GM15510 (cell line): ENCODE data around the gene TBX4.

ENCODE experiments used
- POLR2A ChIP-seq: IDR thresholded peaks from 3 replicates; pipeline ENCODE4 v1.6.1; 2011; ENCODE audit warnings: borderline replicate concordance; ENCODE audit not compliant: insufficient read length; ENCODE audit errors: extremely low read depth

TBX4 gene

DNA sequence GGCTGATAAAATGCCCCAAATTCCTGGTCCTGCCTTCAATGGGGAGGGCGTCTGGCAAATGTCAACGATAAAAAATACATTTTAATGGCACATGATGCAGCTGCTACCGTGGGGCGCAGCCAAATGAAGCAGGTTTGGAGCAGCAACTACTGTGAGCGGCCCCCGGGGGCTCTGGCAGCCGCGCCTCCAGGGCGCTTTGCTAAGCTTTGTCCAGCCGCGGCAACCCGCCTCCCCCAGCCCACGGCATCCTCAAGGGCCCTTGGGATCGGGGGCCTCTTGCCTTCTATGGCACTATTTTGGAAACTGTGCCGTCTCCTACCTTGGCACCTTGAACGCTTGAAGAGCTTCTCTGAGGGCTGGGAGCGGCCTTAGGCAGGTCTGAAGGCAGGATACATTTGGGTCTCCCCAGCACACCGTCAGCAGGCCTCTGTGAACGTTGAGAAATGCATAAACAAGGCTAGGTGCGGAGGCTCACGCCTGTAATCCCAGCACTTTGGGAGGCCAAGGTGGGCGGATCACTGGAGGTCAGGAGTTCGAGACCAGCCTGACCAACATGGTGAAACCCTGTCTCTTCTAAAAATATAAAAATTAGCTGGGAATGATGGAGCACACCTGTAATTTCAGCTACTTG, 25.1 kb downstream of the TBX4 start:
- no peak for TF ChIP-seq POLR2A

DNA sequence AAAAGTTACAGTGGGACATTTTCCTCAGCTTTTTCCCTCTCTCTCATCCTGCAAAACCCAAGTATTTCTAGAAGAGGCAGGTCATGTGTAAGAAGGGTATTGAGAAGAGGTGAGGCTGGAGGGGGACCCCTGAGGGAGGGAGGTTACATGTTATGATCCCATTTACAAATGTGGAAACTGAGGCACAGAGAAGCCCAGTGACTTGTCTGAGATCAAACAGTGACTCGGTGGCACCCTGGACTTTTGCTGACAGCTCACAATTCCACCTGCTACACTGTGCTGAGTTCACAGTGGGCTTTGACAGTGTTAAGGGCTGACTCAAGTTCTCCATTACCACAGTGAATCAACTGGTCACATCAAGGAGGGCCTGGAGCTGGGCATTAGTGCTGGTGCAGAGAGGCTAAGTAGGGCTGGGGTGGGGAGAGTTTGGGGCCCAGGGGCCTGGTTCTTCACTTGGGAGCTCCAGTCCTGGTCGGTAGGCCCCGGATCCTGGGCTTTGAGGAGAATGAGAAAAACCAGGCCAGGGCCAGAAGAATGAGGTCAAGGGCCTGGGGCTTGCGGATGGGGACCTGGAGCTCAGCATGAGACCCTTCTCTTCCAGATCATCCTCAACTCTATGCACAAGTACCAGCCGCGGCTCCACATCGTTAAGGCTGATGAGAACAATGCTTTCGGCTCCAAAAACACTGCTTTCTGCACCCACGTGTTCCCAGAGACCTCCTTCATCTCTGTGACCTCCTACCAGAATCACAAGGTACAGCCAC, 26.0 kb downstream of the TBX4 start:
- TF ChIP-seq POLR2A, result no peak

DNA sequence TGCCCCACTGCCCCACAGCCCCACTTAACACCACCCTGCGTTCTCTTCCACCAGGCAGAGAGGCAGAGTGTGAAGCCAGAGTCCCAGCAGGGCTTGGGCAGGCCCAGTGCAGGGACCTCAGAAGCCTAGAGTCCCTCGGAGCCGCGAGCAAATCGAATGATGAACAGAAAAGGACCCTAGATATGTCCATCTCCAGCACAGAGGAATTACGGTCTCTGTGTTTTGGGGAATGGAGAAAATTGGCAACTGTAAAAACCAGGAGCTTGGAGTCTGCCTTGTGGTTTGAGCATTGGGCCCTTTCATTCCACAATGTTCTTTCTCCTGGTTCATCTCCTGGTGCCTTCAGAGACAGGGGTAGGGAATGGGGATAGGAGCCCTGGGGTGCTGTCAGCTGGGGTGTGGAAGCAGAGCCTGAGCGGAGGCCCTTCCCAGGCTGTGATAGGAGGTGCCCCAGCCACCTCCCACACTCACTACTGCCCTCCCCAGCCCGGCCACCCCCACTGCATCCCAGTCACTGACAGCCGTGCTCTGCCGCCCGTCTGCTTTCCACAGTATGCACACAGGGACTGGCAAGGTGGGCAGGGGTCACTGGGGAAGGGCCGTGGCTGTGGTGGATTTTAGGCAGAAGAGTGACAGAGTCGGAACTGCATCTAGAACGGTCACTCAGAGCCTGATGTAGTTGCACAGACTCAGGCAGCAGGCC, 26.7 kb downstream of the TBX4 start:
- no peak for TF ChIP-seq POLR2A

DNA sequence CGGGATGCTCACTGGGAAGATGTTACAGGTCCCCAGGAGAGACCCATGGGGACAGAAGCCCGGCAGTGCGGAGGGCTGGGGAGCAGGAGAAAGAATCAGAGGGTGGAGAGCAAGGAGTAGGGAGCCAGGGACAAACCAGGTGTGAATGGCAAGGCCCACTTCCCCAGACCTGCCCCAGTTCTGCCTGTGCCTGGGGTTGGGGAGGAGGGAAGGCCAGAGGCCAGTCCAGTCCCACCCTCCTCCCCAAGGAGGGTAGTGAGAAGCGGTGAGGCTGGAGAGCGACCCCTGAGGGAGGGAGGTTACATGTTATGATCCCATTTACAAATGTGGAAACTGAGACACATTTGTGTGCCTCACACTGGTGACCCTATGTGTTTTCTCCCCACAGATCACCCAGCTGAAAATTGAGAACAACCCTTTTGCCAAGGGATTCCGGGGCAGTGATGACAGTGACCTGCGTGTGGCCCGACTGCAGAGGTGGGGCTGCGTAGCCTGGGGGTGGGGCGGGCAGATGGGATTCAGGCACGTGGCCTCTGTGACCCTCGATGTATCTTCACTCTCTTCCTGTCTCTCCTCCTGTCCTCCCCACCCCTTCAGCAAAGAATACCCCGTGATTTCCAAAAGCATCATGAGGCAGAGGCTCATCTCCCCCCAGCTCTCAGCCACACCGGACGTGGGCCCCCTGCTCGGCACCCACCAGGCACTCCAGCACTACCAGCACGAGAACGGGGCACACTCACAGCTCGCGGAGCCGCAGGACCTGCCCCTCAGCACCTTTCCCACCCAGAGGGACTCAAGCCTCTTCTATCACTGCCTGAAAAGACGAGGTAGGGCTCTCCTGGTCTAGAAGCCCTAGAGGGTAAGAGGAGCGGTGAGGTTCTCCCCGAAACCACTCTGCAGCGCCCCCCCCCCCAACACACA, 27.5 kb downstream of the TBX4 start:
- TF ChIP-seq POLR2A, result no peak

DNA sequence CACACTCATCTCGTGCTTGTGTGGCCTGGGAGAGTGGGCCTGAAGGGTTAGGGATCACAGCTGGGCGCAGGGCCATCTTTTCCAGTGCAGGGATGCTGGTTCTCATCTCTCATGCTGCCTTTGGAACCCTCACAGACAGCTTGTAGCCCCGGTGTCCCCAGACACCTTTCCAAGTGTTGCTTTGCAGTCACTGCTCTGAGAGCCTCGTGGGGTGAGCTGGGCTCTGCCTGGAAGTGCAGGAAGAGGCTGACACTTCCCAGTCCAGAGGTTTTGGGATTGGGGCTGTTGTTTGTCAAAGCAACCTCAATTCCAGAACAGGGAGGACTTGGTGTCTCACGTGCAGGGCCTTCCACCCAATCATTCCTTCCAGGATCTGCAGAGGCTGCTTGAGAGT, 28.2 kb downstream of the TBX4 start:
- no peak for TF ChIP-seq POLR2A

DNA sequence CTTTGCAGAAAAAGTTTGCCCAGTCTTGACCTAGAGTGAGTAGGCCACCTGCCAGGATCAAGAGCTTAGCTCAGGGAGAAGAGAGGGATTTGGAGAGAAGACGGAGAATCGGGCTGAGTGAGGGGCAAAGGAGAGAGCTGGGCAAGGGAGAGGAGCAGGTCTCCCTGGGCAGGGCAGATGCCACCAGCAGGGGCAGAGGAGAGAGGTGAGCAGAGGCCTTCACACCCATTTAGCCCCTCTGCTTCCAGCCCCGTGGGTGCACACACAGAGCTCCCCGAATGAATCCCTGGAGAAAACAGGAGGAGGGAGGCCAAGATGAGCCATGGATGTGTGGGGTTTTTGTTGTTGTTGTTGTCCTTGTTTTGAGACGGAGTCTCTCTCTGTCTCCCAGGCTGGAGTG, 29.2 kb downstream of the TBX4 start:
- no peak for TF ChIP-seq POLR2A

DNA sequence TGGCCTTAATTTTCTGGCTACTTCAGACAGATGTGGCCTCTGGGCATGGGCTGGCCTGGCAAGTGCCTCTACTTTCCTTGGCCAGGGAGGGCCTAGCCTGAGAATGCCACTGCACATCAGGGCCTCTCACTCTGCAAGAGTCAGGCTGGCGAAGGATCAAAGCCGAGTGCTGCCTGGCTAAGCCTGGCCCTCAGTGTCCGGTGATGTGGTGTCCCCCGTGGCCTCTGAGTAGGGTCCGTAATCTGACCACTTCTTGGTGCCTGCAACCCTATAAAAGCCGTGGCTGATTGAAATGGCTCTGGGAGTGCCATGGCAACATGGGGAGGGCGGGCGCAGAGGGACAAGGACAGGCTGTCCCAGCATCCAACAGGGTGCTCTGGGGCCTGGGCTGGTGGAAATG, 30.2 kb downstream of the TBX4 start:
- no peak for TF ChIP-seq POLR2A

DNA sequence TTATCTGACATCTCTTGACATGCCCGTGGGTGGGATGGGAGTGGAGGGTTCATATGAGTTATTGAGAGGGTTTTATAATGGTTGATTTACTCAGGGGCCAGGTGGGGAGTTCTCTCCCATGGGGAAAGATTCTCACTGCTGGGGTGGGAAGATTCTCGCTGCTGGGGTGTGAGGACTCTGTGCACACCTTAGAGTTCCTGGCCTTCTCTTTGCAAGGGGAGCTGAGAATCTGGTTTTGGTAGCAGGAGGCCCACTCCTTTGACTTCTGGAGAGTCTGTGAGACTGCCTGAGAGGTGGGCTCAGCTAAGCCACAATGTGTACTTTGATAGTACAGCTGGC, 31.5 kb downstream of the TBX4 start:
- no peak for TF ChIP-seq POLR2A

DNA sequence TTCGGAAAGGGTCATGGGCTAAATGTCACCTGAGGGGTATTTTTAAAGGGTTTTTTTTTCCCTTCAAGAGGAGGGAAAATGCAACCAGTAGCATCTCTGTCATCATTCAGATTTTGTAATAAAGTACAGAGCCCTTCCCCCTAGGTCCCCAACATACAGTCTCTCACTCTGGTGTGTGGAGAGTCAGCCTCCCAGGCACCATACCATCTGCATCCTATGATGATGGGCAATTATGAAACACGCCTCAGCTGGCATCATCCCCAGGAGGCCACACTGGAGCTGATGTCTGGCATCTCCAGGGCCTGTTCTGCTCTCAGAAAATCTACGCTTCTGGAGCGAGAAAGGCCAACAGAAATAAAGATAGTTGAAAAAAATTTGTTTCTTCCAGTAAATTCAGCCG, 32.0 kb downstream of the TBX4 start:
- TF ChIP-seq POLR2A, result no peak

DNA sequence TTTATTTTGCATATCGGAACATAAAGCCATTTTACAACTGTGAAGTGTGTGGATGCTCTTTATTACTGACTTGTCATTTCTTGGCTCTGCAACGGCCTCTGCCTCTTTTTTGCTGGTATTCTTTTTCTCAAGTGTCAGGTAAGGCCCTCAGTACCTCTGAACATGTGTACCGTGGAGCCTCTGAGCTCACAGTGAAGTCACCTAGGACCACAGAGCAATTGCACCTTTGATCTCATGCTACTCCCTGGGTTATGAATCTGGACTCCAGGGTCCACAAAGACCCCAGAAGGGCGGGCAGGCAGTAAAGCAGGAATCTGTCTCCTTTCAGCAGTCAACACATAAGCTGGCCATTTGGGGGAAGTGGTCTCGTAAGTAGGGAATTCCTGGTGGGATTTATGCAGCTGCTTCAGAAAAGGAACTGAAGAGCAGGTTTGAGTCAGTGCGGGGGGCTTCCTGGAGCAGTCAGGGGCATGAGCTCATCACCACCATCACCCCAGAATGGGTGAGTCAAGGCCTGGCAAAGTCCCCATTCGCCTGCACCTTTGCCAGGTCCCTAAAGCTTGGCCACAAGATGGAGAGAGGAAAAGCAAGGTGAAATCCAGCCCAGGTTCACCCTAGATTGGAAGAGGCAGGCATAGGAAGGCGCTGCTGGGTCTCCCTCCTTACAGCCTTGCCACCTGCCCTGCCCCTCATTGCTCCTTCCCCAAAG, 33.0 kb downstream of the TBX4 start:
- no peak for TF ChIP-seq POLR2A

DNA sequence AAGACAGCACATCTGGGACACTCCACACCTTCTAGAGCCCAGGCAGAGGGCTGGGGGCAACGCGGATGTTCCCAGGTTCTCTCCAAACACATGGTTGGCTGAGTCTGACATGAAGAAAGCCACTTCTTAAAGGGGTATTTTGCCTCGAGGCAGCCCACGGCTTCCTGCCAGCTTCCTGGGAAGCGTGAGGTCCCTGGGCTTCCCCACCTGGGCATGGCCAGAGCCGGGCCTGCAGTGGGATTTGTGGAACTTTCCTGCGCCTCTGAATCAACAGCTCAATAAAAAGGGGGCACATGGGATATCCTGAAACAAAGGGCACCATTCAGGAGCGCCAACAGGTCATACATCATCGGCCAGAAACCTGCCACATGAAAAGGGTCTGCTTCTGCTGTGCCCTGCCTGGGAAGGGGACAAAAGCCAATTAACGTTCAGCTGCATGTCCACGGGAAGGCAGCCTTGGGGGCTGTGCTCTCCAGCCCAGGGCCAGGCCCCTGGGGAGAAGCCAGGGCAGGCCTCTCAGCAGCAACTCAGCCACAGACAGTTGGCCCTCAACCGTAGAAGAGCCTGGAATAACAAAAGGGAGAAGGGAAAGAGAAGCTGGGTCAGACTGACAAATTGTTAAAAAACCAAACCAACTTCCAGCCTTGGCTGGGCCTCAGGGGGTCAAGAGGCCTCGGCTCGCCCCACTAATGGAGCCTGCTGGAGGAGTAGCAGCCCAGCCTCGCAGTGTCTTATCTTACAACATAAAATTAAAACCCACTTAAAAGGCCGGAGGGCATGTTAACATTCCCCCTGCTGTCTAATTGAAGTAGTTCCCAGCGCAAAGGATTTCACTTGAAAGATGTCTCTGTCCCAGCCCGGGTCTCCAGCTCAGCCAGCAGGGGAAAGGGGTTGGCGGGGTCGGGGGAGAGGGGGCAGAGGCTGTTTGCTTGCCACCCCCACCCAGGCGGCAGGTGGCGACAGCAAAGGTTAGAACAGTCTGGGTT, 34.2 kb downstream of the TBX4 start:
- no peak for TF ChIP-seq POLR2A

DNA sequence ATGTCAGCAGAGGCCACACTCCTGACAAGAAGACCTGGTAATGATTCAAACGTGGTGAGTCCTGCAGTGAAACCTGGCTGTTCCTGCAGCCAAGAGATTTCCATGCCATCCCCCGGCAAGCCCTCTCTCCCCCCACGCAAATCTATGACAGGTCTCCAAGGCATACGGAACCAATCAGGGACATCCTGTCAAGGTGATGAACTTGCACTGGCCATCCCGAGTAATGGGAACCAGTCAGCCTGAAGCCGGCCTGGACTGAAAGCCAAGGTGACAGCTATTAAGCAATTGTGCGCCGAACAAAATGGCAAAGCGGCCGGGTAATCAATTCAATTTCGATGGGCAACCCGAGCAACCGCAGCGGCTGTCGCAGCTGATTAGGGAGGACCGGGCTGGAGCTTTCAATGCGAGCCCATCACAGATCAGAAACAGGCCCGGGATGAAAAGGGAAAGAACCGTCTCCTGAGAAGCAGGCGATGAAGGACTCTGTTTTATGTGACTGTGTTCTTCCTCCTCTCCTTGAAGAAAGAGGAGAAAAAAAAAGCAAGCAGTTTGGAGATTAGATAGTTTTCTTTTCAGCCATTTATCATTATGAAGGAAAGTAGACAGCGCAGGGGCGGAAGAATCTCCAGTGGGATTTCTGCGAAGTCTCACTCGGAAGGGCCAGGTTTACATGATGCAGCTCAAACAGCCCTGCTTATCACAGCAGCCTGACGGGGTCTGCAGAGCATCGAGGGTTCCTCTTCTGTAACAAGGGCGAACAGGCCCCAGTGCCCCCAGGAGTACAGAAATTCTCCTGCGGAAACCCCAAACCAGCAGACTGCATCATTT, 35.2 kb downstream of the TBX4 start:
- TF ChIP-seq POLR2A, result no peak
